Measurements from ENCODE around the gene SLC26A4.

Gene SLC26A4

GRCh38 chr7:107697321-107698049 lies 36.9 kb downstream of the SLC26A4 start:
- DNase-seq = peak; percentile 97

DNA sequence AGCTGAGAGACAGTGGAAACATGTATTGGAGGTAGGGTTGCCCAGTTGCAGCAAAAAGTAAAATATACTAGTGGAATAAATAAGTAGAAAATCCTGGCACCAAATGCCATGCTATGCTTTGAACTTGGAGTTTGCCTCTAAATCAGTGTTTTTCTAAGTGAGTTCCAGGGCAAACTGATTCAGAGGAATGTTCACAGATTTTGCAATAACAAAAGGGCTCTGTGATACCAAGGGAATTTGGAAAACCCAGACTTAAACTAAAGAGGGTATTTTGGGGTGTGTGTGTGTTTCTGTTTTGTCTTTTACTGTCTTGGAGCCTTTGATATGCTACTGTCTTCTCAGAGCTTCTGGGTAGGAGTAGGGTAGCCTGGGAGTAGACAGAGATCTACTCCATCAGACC lies 39.9 kb downstream of the SLC26A4 start:
- DNase-seq = no peak

DNA sequence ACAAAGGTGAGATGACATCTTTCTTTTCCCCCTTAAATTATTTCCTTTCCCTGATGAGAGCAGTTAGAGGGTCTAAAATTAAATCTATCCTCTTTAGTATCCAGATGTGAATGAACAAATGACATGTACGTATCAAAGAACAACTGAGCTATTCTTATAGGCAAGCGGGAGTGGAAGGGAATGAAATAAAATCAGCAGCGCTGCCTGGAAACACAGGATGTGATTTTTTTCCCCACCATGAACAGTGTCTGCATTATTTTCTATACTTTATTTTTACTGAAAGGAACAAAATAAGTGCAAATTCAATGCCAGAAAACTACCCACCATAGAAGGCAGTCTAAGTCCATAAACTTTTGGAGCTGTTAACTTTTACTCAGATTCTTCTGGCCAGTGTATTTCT lies 40.6 kb downstream of the SLC26A4 start:
- no peak for DNase-seq

DNA sequence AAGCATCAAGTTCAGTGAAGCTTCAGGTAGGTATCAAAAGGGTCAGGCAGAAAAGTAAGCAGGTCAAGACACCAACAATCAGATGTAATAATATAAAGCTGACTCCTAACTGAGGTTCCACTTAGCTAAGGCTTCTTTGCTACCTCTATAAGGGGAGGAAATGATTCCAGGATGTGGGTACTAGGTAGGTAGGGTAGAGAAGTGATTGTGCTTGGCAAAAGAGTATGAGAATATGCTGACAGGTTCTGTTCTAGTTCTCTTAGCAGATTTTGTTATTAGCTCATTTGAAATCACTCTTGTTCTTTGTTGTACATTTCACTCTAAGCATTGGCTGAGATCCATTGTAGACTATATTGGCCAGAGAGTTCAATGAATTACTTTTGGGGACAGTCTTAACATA lies 42.6 kb downstream of the SLC26A4 start:
- DNase-seq = no peak

GRCh38 chr7:107703872-107704271 lies 43.2 kb downstream of the SLC26A4 start:
- DNase-seq = no peak

DNA sequence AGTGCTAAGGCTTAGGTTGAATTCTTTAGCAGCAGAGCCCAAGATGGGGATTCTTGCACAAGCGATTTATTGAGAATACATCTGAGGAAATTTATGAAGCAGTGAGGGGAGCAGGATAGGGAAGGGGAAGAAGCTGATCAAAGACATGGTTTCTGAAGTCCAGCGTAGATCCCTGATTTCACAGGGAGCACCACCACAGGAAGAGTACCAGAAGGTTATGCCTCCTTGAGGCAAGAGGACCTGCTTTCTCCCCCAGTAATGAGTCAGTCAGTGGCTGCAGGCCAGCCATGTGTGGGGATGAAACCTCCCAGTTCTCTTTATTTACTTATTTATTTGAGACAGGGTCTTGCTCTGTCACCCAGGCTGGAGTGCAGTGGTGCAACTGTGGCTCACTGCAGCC lies 48.3 kb downstream of the SLC26A4 start:
- no peak for DNase-seq

- DNase-seq = no peak
These were observed 50.7 kb downstream of the SLC26A4 start for GRCh38 chr7:107711301-107711700.

- DNase-seq = no peak
These were observed 51.4 kb downstream of the SLC26A4 start for GRCh38 chr7:107712025-107712424.

DNA sequence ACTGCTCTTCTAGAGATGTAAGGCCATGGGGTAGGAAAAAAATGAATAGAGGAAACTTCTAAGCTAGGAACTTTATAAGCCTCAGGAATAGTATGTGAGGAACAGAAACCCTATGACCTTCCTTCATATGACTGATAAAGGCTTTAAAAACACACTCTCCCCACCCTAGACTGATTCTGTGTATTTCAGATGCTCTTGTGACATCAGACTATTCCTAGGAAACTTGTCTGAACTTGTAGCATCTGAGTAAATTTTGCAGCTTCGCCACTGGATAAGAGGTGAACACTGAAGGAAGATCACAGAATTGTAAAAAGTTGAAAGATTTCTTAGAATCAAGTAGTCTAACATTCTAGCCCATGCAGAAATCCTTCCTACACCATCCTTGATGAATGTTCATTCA lies 52.3 kb downstream of the SLC26A4 start:
- DNase-seq = no peak

- DNase-seq = no peak
These were observed 54.9 kb downstream of the SLC26A4 start for GRCh38 chr7:107715531-107715930.

- no peak for DNase-seq
These were observed 58.0 kb downstream of the SLC26A4 start for GRCh38 chr7:107718456-107719193.

DNA sequence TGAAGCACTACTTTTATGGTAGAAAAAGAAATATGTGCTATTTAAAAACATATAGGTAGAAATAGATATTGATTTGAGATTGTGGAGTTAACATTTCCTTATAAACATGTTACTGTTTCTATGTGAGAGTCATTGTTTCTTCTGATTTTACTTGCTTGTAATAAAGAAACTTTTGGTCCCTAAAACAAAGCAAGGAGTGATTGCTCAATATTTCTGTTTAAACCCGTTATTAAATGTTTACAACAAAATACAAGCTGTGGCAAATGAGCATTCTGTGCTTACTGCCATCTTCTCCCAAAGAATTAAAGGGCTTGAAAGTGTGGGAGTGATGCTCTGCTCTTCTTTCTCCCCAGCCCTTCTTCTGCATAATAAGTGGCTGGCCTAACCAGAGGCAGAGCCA lies 60.7 kb downstream of the SLC26A4 start:
- no peak for DNase-seq

- no peak for DNase-seq
These were observed 62.6 kb downstream of the SLC26A4 start for GRCh38 chr7:107723255-107723654.

DNA sequence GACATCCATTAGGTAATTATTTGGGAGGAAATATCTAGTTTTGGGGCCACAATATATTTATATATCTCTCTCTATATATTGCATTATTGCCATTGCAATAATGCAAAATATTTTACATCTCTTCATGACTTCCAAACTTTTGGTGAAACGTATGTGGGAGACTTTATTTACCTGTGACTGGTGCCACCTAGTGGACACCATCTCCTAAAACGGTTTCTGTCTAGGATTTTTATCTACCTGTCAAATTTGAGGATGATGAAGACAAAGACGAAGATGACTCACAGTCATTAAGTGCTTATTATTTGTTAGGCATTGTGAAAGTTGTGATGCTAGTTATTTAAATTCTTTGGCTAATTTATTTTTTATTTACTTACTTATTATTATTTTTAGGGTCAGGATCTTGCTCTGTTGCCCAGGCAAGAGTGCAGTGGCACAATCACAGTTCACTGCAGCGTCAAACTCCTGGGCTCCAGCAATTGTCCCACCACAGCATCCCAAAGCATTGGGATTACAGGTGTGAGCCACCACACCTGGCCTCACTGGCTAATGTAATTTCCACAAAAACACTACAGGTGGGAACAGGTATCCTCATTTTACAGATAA lies 64.6 kb downstream of the SLC26A4 start:
- DNase-seq = peak; percentile 56

DNA sequence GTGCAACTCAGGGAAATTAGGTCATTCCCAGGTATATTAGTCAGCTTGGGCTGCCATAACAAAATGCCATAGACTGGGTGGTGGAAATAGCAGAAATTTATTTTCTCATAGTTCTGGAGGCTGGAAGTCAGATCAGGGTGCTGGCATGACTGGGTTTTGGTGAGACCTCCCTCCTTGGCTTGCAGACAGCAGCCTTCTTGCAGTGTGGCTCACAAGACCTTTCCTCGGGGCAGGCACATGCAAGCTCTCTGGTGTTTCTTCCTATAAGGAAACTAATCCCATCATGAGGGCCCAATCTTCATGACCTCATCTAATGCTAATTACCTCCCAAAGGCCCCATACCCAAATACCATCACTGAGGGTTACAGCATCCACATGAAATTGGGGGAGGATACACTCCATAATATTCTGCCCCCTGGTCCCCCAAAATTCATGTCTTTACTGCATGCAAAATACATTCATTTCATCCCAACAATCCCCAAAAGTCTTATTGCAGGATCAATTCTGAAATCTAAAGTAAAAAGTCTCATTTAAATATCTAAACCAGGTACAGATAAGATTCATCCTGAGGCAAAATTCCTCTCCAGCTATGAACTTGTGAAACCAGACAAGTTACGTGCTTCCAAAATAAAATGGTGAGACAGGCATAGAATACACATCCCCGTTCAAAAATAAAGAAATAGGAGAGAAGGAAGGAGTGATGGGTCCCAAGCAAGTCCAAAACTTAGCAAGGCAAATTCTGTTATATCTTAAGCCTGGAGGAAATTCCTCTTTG lies 65.9 kb downstream of the SLC26A4 start:
- no peak for DNase-seq

- DNase-seq = no peak
These were observed 67.6 kb downstream of the SLC26A4 start for GRCh38 chr7:107728276-107728675.

- DNase-seq = no peak
These were observed 82.3 kb downstream of the SLC26A4 start for GRCh38 chr7:107742678-107743566.

GRCh38 chr7:107743567-107744344 lies 83.1 kb downstream of the SLC26A4 start, which contains the start of gene CBLL1:
TSS of gene CBLL1 (plus strand) at chr7:107744142. CDS start at chr7:107744164, 22 bp downstream.
- DNase-seq = peak; percentile 96

DNA sequence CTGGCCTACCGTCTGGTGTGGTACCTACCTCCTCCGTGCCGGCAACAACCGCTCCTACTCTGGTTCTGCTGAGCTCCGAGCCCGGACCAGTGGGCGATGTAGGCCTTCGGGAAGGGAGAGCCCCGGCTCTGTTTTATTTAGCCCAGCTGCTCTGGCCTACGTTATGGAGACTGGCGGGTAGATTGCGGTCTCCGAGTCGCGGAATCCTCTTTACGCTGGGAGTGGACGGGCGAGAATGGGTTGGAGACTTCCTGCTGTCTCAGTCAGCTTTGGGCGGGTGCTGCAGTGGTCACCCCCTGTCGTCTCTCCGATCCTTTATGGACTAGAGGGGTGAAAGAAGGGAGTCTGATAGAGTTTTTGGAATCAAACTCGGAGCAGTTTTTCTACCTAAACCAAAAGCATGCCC lies 83.7 kb downstream of the SLC26A4 start:
- peak; percentile 58 for DNase-seq

DNA sequence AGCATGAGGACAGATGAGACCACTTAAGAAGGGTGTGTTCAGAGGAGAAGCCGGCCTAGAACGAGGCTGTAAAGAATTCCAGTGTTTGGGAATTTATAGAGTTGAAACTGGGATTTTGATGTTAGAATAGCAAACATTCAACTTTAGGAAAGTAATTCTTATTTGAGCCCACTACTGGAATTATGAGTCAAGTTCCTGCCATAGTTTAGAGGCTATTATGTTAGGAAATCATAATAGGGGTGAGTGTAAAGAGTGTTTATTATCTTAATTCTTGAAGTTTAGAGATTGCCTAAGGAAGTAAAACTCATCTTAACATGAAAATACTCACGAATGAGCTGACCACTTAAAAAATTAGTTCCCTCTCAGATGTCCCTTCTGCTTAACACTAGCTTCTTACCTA lies 85.4 kb downstream of the SLC26A4 start:
- no peak for DNase-seq

DNA sequence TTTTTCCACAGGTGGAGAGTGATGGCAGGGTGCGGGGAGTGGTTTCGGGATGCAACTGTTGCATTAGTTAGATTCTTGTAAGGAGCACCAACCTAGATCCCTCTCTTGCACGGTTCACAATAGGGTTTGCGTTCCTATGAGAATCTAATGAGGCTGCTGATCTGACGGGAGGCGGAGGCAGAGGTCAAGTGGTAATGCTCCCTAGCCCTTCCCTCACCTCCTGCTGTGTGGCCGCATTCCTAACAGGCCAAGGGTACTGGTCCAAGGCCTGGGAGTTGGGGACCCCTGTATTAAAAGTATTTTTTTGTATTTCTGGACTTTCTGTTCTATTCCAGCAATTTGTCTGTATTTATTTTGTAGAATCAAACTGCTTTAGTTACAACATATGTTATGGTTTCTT lies 90.5 kb downstream of the SLC26A4 start:
- no peak for DNase-seq
